GM18508 (cell line): ENCODE results near the gene FAM120B.
"Not testable (repeated sequence)": the region's sequence is repeated elsewhere in the genome, so short reads cannot be mapped to it uniquely, and the experiment has no call there.

Experiments
- ATAC-seq: cut with Tn5 transposase; IDR thresholded peaks from one replicate; pipeline ENCODE4 v1.9.1; 2021; ENCODE audit warnings: moderate number of reproducible peaks; ENCODE audit not compliant: insufficient read depth, unreplicated experiment

Gene FAM120B

GRCh38 chr6:170375661-170376060, 69.1 kb downstream of the FAM120B start:
- ATAC-seq = no peak

- no peak for ATAC-seq
Observed at GRCh38 chr6:170376386-170377043, 70.0 kb downstream of the FAM120B start.

GRCh38 chr6:170378502-170378901, 71.9 kb downstream of the FAM120B start:
- ATAC-seq = no peak

GRCh38 chr6:170381562-170381961, 75.0 kb downstream of the FAM120B start:
- no peak for ATAC-seq

- no peak for ATAC-seq
Observed at GRCh38 chr6:170383466-170384035, 77.0 kb downstream of the FAM120B start.

- no peak for ATAC-seq
Observed at GRCh38 chr6:170385506-170385905, 78.9 kb downstream of the FAM120B start.

- no peak for ATAC-seq
Observed at GRCh38 chr6:170388113-170388512, 81.6 kb downstream of the FAM120B start.

- ATAC-seq = no peak
Observed at GRCh38 chr6:170393033-170393432, 86.5 kb downstream of the FAM120B start.

GRCh38 chr6:170393807-170394399, 87.3 kb downstream of the FAM120B start:
- ATAC-seq = no peak

- ATAC-seq = no peak
Observed at GRCh38 chr6:170394980-170395379, 88.4 kb downstream of the FAM120B start.

GRCh38 chr6:170398743-170399369, 92.3 kb downstream of the FAM120B start:
- ATAC-seq = not testable (repeated sequence)

GRCh38 chr6:170399955-170400558, 93.5 kb downstream of the FAM120B start:
- not testable (repeated sequence) for ATAC-seq

GRCh38 chr6:170402318-170403040, 95.9 kb downstream of the FAM120B start:
- ATAC-seq = no peak

GRCh38 chr6:170403451-170403850, 96.9 kb downstream of the FAM120B start:
- ATAC-seq = no peak

- ATAC-seq = no peak
Observed at GRCh38 chr6:170404036-170404435, 97.5 kb downstream of the FAM120B start.

- ATAC-seq = no peak
Observed at GRCh38 chr6:170404697-170405096, 98.1 kb downstream of the FAM120B start.

- ATAC-seq = no peak
Observed at GRCh38 chr6:170405311-170405975, 98.9 kb downstream of the FAM120B start.

- no peak for ATAC-seq
Observed at GRCh38 chr6:170407200-170407599, 100.6 kb downstream of the FAM120B start.

- no peak for ATAC-seq
Observed at GRCh38 chr6:170407932-170408331, 101.4 kb downstream of the FAM120B start.

GRCh38 chr6:170409746-170410145, 103.2 kb downstream of the FAM120B start:
- ATAC-seq = not testable (repeated sequence)
